Endothelial cell (in vitro differentiated cells): ENCODE measurements around the gene BPI. TPM values are rescaled to one million over a fixed set of nuclear protein-coding genes. Genes with fewer than 3 reads are reported as not detected.
A peak's percentile ranks its signal among the peaks of the same experiment; 100 is the strongest.
"Not testable (repeated sequence)": the region's sequence is repeated elsewhere in the genome, so short reads cannot be mapped to it uniquely, and the experiment has no call there.

Experiments used
- DNase-seq: peaks from one replicate; pipeline ENCODE4 v3.0.0; 2021; ENCODE audit warnings: low spot score
- H3K27ac Mint-ChIP-seq: one replicate; pipeline ENCODE4 v1.8.0; 2021; ENCODE audit warnings: mixed read lengths, inconsistent platforms; ENCODE audit not compliant: unreplicated experiment
- H3K27me3 Mint-ChIP-seq: one replicate; pipeline ENCODE4 v1.8.0; 2021; ENCODE audit warnings: mild to moderate bottlenecking, moderate library complexity, mixed read lengths, inconsistent platforms; ENCODE audit not compliant: unreplicated experiment
- H3K36me3 Mint-ChIP-seq: one replicate; pipeline ENCODE4 v1.8.0; 2021; ENCODE audit warnings: mild to moderate bottlenecking, low read depth, mixed read lengths, inconsistent platforms; ENCODE audit not compliant: unreplicated experiment
- H3K4me1 Mint-ChIP-seq: one replicate; pipeline ENCODE4 v1.8.0; 2021; ENCODE audit warnings: mild to moderate bottlenecking, mixed read lengths, inconsistent platforms; ENCODE audit not compliant: unreplicated experiment
- H3K4me3 Mint-ChIP-seq: one replicate; pipeline ENCODE4 v1.8.0; 2021; ENCODE audit warnings: mild to moderate bottlenecking, mixed read lengths, inconsistent platforms; ENCODE audit not compliant: unreplicated experiment
- H3K9me3 Mint-ChIP-seq: one replicate; pipeline ENCODE4 v1.8.0; 2021; ENCODE audit warnings: mixed read lengths, inconsistent platforms; ENCODE audit not compliant: unreplicated experiment
- total RNA-seq: library from RNA; stranded (reverse); fragmentation: NEBNext Ultra II Directional; extraction: Animal tissue kit (Norgen Biotek cat#: 25700); gene quantifications from one replicate; pipeline ENCODE4 v1.2.1, GENCODE V29; 2021; ENCODE audit not compliant: unreplicated experiment
- TF ChIP-seq, protein P1 (sequence below): fragments of 200-600 bp; sonication (generic); IDR thresholded peaks from one replicate; pipeline ENCODE4 v1.5.0; 2021; ENCODE audit warnings: antibody characterized with exemption; ENCODE audit not compliant: unreplicated experiment

The BPI gene
- total RNA-seq, 1 donor from 2014 or later, result not detected

- H3K36me3 Mint-ChIP-seq, result peaks cover 4% of the 10 kb centered on the region
- DNase-seq, result no peak
- H3K4me3 Mint-ChIP-seq, result no peak overlapping the region
- no peaks in the 10 kb centered on the region for H3K4me1 Mint-ChIP-seq
- H3K27ac Mint-ChIP-seq, result no peak overlapping the region
- H3K9me3 Mint-ChIP-seq, result no peaks in the 10 kb centered on the region
- peaks cover 3% of the 10 kb centered on the region for H3K27me3 Mint-ChIP-seq
- TF ChIP-seq, protein P1, sequence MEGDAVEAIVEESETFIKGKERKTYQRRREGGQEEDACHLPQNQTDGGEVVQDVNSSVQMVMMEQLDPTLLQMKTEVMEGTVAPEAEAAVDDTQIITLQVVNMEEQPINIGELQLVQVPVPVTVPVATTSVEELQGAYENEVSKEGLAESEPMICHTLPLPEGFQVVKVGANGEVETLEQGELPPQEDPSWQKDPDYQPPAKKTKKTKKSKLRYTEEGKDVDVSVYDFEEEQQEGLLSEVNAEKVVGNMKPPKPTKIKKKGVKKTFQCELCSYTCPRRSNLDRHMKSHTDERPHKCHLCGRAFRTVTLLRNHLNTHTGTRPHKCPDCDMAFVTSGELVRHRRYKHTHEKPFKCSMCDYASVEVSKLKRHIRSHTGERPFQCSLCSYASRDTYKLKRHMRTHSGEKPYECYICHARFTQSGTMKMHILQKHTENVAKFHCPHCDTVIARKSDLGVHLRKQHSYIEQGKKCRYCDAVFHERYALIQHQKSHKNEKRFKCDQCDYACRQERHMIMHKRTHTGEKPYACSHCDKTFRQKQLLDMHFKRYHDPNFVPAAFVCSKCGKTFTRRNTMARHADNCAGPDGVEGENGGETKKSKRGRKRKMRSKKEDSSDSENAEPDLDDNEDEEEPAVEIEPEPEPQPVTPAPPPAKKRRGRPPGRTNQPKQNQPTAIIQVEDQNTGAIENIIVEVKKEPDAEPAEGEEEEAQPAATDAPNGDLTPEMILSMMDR, result no peak
Observed at GRCh38 chr20:38283236-38283635, 20.7 kb upstream of the BPI start.

DNA sequence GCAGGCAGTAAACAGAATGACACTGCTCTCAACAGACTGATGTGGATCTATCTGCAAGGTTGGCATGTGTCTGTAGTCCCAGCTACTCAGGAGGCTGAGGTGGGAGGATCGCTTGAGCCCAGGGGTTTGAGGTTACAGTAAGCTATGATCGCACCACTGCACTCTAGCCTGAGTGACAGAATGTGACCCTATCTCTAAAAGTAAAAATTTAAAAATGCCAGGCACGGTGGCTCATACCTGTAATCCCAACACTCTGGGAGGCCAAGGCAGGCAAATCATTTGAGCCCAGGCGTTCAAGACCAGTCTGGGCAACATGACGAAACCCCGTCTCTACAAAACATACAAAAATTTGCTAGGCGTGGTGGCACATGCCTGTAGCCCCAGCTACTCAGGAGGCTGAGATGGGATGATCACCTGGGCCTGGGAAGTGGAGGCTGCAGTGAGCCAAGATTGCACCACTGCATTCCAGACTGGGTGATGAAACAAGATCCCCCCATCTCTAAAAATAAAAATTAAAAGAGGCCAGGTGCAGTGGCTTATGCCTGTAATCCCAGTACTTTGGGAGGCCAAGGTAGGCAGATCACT is 19.8 kb upstream of the BPI start:
- not testable (repeated sequence) for H3K27me3 Mint-ChIP-seq, DNase-seq, H3K27ac Mint-ChIP-seq, H3K4me1 Mint-ChIP-seq, H3K4me3 Mint-ChIP-seq, H3K9me3 Mint-ChIP-seq, H3K36me3 Mint-ChIP-seq

GRCh38 chr20:38284893-38285444 is 19.0 kb upstream of the BPI start:
- Mint-ChIP-seq H3K4me3 (no peak overlapping the region), H3K27me3 (peaks cover 3% of the 10 kb centered on the region), H3K27ac (no peak overlapping the region), H3K9me3 (no peaks in the 10 kb centered on the region), H3K36me3 (peaks cover 4% of the 10 kb centered on the region), H3K4me1 (no peaks in the 10 kb centered on the region)
- TF ChIP-seq, protein P1, result no peak
- no peak for DNase-seq

- Mint-ChIP-seq H3K27ac (no peak overlapping the region), H3K4me3 (no peak overlapping the region), H3K36me3 (peaks cover 4% of the 10 kb centered on the region), H3K4me1 (no peaks in the 10 kb centered on the region), H3K9me3 (no peaks in the 10 kb centered on the region), H3K27me3 (peaks cover 2% of the 10 kb centered on the region)
- TF ChIP-seq, protein P1, result no peak
- DNase-seq, result no peak
Observed at GRCh38 chr20:38286586-38287531, 17.1 kb upstream of the BPI start.

DNA sequence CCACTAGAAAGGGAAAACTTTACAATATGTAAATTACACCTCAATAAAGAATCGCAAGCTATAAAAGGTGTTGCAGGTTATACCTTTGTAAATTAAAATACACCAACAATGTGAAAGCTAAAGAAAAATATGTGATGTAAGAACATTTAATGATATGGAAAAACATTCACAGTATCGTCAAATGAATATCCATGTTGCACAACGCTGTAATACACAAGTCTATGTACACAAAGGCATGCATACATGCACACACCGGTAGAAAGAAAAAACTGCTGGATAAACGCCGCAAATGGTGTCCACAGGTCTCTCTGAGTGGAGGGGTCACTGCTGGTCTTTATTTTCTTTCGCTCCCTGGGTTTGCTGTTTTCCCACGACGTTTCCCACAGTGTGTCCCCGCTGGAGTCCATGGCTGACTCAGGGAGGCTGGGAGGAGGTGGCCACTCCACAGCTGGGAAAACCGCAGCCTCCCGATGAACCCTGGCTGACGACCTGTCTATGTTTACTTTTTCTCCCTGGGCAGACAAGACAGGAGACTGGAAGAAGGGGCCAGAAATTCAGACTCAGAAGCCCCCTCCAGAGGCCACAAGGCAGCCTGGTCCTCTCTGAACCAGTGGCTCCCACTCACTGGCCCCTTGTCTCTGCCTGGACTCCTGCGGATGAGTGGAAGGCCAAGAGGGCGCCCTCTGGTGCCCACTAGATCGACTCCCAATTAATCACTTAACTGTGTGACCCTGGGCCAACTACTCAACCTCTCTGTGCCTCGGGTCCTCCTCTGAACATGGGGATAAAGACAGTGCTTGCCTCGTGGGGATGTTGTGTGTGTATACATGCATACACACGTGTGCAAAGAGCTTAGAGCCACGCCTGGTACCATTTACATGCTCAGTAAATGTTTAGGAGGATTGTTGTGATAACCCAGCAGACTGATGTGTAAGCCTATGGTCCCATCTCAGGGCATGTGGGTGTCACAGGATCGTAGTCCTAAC is 12.8 kb upstream of the BPI start:
- TF ChIP-seq, protein P1, result peak; percentile 34
- no peaks in the 10 kb centered on the region for H3K9me3 Mint-ChIP-seq
- peaks cover 2% of the 10 kb centered on the region for H3K27me3 Mint-ChIP-seq
- no peaks in the 10 kb centered on the region for H3K4me1 Mint-ChIP-seq
- no peak overlapping the region for H3K4me3 Mint-ChIP-seq
- peaks cover 4% of the 10 kb centered on the region for H3K36me3 Mint-ChIP-seq
- peak; percentile 38 for DNase-seq
- H3K27ac Mint-ChIP-seq, result no peak overlapping the region
